ENCODE data around the gene LNP1. TPM values are rescaled to one million over a fixed set of nuclear protein-coding genes. Genes with fewer than 3 reads are reported as not detected.
"Not testable (repeated sequence)": the region's sequence is repeated elsewhere in the genome, so short reads cannot be mapped to it uniquely, and the experiment has no call there.

Gene LNP1, protein sequence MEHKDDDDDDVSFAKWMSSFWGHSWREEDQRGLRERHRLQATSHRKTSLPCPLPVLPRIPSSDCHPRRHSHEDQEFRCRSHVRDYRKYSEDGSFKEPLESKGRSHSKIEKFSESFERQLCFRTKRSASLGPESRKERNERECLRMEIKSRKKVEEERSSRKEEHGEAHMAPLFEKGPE
- total RNA-seq: 2.4 TPM
- long read RNA-seq, partial matches to known transcripts: 0 of 1 reads
- long read RNA-seq, other reads (novel, unspliced or antisense): 0 of 1 reads

DNA sequence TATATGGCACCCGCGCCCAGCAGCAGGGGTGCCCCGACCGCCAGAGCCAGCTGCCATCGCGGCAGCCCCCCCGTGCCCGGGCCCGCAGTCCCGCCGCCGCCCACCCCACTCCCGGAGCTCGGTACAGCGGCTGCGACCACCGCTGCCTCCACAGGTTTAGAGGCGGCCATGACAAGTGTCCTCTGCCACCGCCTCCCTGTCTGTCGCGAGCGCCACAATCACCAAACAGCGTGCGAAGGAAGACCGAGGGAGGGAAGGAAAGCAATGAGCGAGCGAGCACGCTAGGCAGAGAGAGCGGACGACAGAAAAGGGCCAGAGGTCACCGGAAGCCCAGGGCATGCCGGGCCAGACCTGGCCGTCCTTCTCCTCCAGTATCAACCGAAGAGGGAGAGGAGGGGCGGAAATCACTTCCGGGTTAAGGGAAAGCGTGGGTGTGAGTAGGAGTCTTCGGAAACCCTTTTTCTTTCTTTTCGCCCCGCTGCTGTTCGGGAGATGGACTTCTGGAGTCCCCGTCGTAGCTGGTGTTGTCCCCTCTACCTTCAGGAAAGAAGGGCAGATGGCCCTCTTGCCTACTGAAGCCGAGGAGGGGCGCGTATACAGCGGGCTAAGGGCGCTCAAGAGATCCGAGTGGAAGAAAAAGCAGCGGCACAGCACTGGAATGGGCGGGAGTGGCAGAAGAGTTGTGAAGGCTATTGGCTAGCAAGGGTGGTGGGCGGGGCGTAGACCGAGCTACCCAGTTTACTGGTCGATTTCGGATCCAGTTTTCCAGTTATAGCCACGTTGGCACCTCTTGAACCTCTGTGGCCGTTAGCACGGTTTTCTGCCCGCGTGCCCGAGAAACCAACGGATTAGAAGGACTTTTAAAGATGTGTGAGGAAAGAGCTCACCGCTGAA, at the start of gene LNP1, which contains the start of gene TOMM70:
Gene LNP1, plus strand, starts transcription at position 760 of the 894 bp plus-strand sequence. CDS start 28,191 bp downstream, outside the sequence.
Gene TOMM70, minus strand, starts transcription at position 310 of the 894 bp plus-strand sequence. Its CDS starts 140 bp downstream, at position 170.
- DNase-seq (ENCODE audit: missing footprints) (peak; percentile 99), ATAC-seq (peak; percentile 98)
- intact Hi-C loops (cut with DNase I): loop anchor here (5.0 kb wide), 3 partner anchors 91 to 584 kb away; partner anchors contain the start of genes CMSS1 and TMEM45A

DNA sequence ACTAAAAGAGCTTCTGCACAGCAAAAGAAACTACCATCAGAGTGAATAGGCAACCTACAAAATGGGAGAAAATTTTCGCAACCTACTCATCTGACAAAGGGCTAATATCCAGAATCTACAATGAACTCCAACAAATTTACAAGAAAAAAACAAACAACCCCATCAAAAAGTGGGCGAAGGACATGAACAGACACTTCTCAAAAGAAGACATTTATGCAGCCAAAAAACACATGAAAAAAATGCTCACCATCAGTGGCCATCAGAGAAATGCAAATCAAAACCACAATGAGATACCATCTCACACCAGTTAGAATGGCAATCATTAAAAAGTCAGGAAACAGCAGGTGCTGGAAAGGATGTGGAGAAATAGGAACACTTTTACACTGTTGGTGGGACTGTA, 49.6 kb upstream of the LNP1 start:
- DNase-seq (ENCODE audit: missing footprints); ATAC-seq; intact Hi-C loops (cut with DNase I): not testable (repeated sequence)

- no peak for DNase-seq (ENCODE audit: missing footprints)
- no peak for ATAC-seq
These were observed 48.8 kb upstream of the LNP1 start for GRCh38 chr3:100352296-100353231.

DNA sequence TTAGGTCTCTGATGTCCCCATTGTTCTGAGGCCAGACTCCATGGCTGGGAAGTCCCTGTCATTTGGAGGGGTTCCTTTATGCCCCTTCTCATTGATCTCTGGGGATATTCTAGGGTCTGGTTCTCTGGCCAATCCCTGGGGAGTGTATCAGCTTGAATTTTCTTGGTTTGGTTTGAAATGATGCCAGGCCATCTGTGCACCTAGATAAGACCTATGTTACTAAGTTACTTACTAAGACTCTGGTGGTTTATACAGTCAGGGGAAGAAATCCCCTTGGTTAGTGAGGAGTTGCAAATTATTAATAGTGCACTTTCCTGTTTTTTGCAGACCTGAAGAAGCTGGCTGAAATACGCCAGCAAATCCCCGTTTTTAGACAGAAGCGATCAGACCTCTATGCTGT, 46.5 kb upstream of the LNP1 start:
- intact Hi-C loops (cut with DNase I): no loop called here
- ATAC-seq: no peak
- no peak for DNase-seq (ENCODE audit: missing footprints)

More at GRCh38 chr3:100352296-100353231, 48.8 kb upstream of the LNP1 start:
- intact Hi-C loops (cut with DNase I): no loop called here

DNA sequence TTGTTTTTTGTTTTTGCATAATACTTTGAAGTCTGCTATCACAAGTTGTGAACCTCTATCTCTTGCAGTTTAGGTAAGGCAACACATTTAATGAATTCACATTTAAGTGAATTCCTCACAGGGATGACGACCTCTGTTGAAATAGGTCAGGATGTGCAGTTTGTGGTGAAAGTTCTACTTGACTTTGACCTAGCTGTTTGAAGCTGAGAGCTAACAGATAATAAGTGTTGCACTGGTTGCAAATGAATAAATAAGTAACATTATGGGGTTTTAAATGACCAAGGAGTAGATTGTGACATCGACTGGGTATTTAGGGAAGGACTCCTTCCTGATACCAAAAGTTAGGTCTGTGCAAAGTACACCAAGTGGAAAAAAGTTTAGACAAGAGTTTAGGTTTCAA, 42.9 kb upstream of the LNP1 start:
- intact Hi-C loops (cut with DNase I): no loop called here
- ATAC-seq: no peak
- DNase-seq (ENCODE audit: missing footprints): no peak

GRCh38 chr3:100359035-100359434, 42.3 kb upstream of the LNP1 start:
- no peak for DNase-seq (ENCODE audit: missing footprints)
- no peak for ATAC-seq
- intact Hi-C loops (cut with DNase I): no loop called here

DNA sequence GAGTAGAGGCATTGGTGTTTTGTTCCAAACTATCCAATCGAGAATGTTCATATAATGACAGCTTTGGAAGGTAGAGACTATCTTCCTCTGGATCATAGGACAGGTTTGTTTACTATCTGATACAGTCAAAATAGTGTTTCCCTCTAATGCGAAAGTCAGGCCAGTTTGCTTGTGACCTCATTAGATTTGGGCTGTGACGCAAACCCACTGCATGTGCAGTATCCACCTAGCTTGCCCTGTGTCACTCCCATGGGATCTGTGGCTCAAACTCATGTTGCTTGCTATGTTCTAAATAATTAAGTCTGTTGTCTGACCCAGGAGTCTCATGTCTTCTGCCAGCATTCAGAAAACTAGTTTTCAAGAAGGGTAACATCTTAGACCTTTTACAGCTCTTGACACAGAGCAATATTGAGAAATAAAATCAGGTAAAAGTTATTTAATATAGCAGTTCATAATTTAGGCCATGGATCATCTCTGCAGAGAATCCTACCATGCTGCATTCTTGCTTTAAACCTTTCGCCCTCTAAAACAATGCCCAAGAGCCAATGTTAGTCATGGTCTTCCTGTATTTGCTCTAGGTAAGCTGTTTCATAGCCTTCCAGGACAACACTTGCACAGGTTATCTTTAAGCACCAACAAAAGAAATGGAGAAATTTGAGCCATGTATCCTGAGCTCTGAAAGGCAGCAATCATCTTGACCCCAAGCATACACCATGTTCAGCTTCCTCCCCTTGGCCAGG, 40.4 kb upstream of the LNP1 start:
- ATAC-seq: no peak
- intact Hi-C loops (cut with DNase I): no loop called here
- DNase-seq (ENCODE audit: missing footprints): no peak

GRCh38 chr3:100361897-100362296, 39.4 kb upstream of the LNP1 start:
- no peak for ATAC-seq
- DNase-seq (ENCODE audit: missing footprints): no peak
- intact Hi-C loops (cut with DNase I): no loop called here

- DNase-seq (ENCODE audit: missing footprints) (no peak), ATAC-seq (no peak)
- intact Hi-C loops (cut with DNase I): no loop called here
These were observed 36.9 kb upstream of the LNP1 start for GRCh38 chr3:100364421-100364820.

- no peak for DNase-seq (ENCODE audit: missing footprints)
- intact Hi-C loops (cut with DNase I): no loop called here
- ATAC-seq: no peak
These were observed 34.9 kb upstream of the LNP1 start for GRCh38 chr3:100366424-100366823.

DNA sequence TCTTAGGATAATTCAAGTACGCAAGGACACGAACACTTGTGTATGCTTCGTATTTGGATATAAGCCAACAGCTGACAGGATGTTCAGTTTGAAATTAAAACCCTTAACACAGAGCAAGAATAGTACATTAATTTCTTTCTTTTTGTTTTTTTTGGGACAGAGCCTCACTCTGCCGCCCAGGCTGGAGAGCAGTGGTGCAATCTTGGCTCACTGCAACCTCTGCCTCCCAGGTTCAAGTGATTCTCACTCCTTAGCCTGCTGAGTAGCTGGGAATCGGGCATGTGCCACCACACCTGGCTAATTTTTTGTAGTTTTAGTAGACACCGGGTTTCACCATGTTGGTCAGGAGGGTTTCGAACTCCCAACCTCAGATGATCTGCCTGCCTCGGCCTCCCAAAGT, 32.9 kb upstream of the LNP1 start:
- DNase-seq (ENCODE audit: missing footprints) (no peak), ATAC-seq (no peak)
- intact Hi-C loops (cut with DNase I): no loop called here

GRCh38 chr3:100370756-100371155, 30.6 kb upstream of the LNP1 start:
- ATAC-seq (no peak), DNase-seq (ENCODE audit: missing footprints) (no peak)
- intact Hi-C loops (cut with DNase I): no loop called here

- intact Hi-C loops (cut with DNase I): no loop called here
- no peak for DNase-seq (ENCODE audit: missing footprints)
- no peak for ATAC-seq
These were observed 26.8 kb upstream of the LNP1 start for GRCh38 chr3:100374521-100374920.

- intact Hi-C loops (cut with DNase I): no loop called here
- ATAC-seq: no peak
These were observed 25.0 kb upstream of the LNP1 start for GRCh38 chr3:100376301-100376700.

DNA sequence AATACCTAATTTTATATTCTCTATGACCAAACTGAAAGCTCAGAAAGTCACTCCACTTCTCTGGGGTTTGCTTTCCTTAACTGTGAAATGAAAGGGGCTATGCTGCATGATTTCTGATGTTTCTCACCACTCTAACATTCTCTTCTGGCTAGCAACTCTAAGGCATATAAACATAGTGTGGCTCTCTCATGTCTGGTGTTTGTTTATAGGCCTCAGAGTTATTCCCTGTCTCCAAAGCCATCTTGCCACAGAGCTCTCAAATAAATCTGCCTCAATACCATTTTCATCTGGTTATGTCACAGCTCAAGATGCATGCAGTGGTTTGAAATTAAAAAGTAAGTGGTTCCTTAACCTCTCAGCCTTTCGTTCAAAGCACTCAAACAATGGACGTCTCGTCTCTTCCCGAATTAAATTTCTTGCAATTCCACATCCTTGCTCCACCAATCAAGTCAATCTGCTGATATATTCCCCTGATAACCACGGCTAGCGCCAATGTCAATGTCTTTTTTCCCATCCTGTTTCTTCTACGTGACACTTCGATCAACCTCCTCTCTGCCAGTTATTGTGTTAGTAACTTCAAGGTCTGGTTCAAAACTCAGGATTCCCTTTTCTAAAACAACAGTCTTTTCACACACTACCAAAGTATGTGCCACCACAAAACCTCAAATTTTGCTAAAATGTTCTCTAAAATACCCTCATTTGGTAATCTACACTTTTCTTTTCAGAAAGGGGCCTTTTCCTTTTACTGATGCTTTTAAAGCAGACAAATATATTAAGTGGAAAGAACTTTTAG, 16.4 kb upstream of the LNP1 start:
- intact Hi-C loops (cut with DNase I): no loop called here
- DNase-seq (ENCODE audit: missing footprints) (no peak), ATAC-seq (no peak)

More at GRCh38 chr3:100376301-100376700, 25.0 kb upstream of the LNP1 start:
- no peak for DNase-seq (ENCODE audit: missing footprints)

GRCh38 chr3:100386437-100387074, 14.8 kb upstream of the LNP1 start:
- peak; percentile 79 for ATAC-seq
- DNase-seq (ENCODE audit: missing footprints): no peak
- intact Hi-C loops (cut with DNase I): no loop called here

DNA sequence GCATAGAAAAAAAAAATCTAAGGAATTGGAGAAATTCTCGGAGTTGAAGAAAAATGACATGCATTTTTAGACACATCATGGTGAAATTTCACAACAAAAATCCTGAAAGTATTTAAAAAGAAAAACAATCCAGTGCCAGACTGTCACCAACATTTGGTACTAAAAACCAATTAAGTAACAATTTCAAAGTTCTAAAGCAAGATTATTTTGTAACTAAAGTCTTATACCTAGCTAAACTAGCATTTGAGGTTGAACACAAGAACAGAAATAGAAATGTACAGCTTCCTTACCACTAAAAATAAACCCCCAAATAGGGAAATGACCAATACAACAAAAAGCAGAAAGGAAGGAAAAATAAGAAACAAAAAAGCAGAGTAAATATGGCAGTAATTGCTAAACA, 12.3 kb upstream of the LNP1 start:
- ATAC-seq (no peak), DNase-seq (ENCODE audit: missing footprints) (no peak)
- intact Hi-C loops (cut with DNase I): no loop called here

Data from Right ventricle myocardium inferior (tissue), 1 donor.